Lower lobe of right lung (tissue), 2 donors: Measurements from ENCODE around the gene EEF1A2. TPM values are rescaled to one million over a fixed set of nuclear protein-coding genes. Genes with fewer than 3 reads are reported as not detected.

Experiments
- ATAC-seq, 2 donors: fragments of 200-7000 bp; cut with Tn5 transposase; one replicate each; pipeline ENCODE4 v1.9.1; 2020 to 2022; ENCODE audit warnings: mild to moderate bottlenecking in 2 of 2, moderate library complexity in 2 of 2
- DNase-seq: peaks from one replicate; pipeline ENCODE4 v3.0.0-alpha.2; 2020
- H3K27ac ChIP-seq: fragments of 200-600 bp; one replicate; pipeline ENCODE4 v1.8.0; 2022
- H3K27me3 ChIP-seq: fragments of 200-600 bp; one replicate; pipeline ENCODE4 v1.8.0; 2022; ENCODE audit warnings: low read depth
- H3K36me3 ChIP-seq: fragments of 200-600 bp; one replicate; pipeline ENCODE4 v1.8.0; 2022; ENCODE audit warnings: mild to moderate bottlenecking
- H3K4me1 ChIP-seq: fragments of 200-600 bp; one replicate; pipeline ENCODE4 v1.8.0; 2022
- H3K4me3 ChIP-seq: fragments of 200-600 bp; one replicate; pipeline ENCODE4 v1.8.0; 2022; ENCODE audit warnings: mild to moderate bottlenecking
- H3K9me3 ChIP-seq: fragments of 200-600 bp; one replicate; pipeline ENCODE4 v1.8.0; 2022
- CTCF ChIP-seq: fragments of 200-600 bp; IDR thresholded peaks from one replicate; pipeline ENCODE4 v1.8.0; 2022; ENCODE audit warnings: antibody characterized with exemption, mild to moderate bottlenecking
- intact Hi-C: fragments of 100-400 bp; cut with DNase I; formaldehyde crosslinking; loops from one replicate; pipeline ENCODE4 v1.11.0; 2022
- total RNA-seq: library from RNA; stranded (reverse); fragmentation: NEBNext Ultra II Directional; extraction: Animal tissue kit (Norgen Biotek cat#: 25700); gene quantifications from one replicate; pipeline ENCODE4 v1.2.1, GENCODE V29; 2021
- donor health status: DM: no; HTN: yes; CAD: no; lungs with severe emphysema.

Gene EEF1A2
- total RNA-seq, 1 donor from 2014 or later = 0.77 TPM

GRCh38 chr20:63502671-63503172, 3.8 kb upstream of the EEF1A2 start:
- peaks cover 59% of the 10 kb centered on the region for H3K27me3 ChIP-seq
- H3K27ac ChIP-seq = no peak overlapping the region

GRCh38 chr20:63501818-63502670, 3.2 kb upstream of the EEF1A2 start:
- Histone ChIP-seq H3K4me1 (peaks cover 12% of the 10 kb centered on the region), H3K27me3 (peaks cover 66% of the 10 kb centered on the region), H3K27ac (no peak overlapping the region), H3K9me3 (peaks cover 14% of the 10 kb centered on the region), H3K4me3 (no peak overlapping the region), H3K36me3 (no peaks in the 10 kb centered on the region)
- no peak for ATAC-seq
- no peak for TF ChIP-seq CTCF
- no peak for DNase-seq
- intact Hi-C loops = no loop called here

More at GRCh38 chr20:63502671-63503172, 3.8 kb upstream of the EEF1A2 start:
- peak; percentile 25 for DNase-seq
- ATAC-seq = no peak
- H3K36me3 ChIP-seq = no peaks in the 10 kb centered on the region
- H3K4me1 ChIP-seq = peaks cover 12% of the 10 kb centered on the region
- intact Hi-C loops = no loop called here
- TF ChIP-seq CTCF = no peak
- peaks cover 14% of the 10 kb centered on the region for H3K9me3 ChIP-seq
- no peak overlapping the region for H3K4me3 ChIP-seq

- DNase-seq (peak; percentile 35), ATAC-seq (no peak)
- Histone ChIP-seq H3K4me1 (peaks cover 20% of the 10 kb centered on the region), H3K9me3 (peaks cover 14% of the 10 kb centered on the region), H3K36me3 (no peaks in the 10 kb centered on the region), H3K27me3 (peaks cover 73% of the 10 kb centered on the region), H3K4me3 (no peak overlapping the region), H3K27ac (no peak overlapping the region)
- TF ChIP-seq CTCF = no peak
- intact Hi-C loops = no loop called here
These were observed 2.3 kb upstream of the EEF1A2 start for GRCh38 chr20:63500902-63501817.

- no peak overlapping the region for H3K27ac ChIP-seq
- intact Hi-C loops = no loop called here
- no peaks in the 10 kb centered on the region for H3K36me3 ChIP-seq
- TF ChIP-seq CTCF = no peak
- peaks cover 22% of the 10 kb centered on the region for H3K4me1 ChIP-seq
- no peak overlapping the region for H3K4me3 ChIP-seq
- ATAC-seq (no peak), DNase-seq (no peak)
- peaks cover 11% of the 10 kb centered on the region for H3K9me3 ChIP-seq
- H3K27me3 ChIP-seq = peaks cover 81% of the 10 kb centered on the region
These were observed 1.4 kb upstream of the EEF1A2 start for GRCh38 chr20:63500151-63500901.
